ENCODE data around the gene CTCFL. TPM values are rescaled to one million over a fixed set of nuclear protein-coding genes. Genes with fewer than 3 reads are reported as not detected.

The CTCFL gene
- total RNA-seq, 1 experiment from 2014 or later, result not detected

DNA sequence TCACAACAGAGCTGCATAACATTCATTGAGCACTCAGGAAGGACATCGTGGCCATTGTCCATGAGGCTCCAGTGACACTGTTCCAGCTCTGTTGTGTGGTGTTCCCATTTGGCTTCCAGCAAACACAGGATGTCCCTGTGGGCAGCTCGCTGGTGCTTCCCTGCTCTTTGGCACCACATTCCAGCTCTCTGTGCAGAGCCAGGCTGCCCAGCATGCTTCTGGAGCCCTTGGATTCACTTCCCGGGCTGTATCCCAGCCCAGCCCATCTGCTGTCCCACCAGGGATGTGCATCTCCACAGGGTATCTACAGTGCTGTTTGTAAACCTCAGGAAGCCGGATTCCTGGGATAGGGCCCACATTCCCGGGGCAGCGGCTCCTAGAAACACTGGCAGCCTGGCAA, 57.2 kb downstream of the CTCFL start:
- DNase-seq (ENCODE audit: low read depth), result no peak

DNA sequence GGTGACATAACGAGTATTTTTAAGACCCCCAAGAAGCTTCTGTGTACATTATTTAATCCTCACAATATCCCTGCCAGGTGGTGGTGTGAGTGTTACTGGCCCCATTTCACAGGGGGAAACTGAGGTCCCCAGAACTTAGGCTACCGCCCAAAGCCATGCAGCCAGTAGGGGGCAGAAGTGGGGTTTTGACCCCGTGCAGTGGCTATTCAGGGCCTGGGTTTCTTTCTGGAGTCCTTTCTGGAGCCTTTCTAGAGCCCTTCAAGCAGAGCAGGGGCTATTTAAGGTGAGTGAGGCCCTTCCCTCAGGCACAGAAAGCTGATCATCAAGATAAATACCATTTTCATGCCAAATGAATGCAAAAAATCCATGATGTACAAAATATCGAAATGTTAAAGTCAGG, 59.0 kb downstream of the CTCFL start:
- no peak for DNase-seq (ENCODE audit: low read depth)

DNA sequence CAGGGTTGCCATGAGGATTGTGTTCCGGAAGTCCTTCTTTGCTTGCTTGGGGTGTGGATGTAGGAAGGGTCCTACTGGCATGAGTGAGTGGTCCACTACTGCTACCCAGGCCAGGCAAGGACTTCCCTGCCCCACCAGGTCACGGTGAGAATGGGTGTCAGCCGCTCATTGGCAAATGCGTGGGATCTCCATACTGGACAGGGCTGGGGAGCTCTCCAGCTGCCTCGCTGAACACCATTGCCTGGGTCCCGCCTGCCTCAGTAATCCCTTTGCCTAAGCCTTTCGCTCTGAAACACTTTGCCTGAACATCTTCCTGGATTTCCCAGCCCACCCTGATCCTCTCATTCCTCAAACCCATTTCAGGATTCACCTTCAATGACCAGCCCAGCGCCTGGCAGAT, 59.5 kb downstream of the CTCFL start:
- no peak for DNase-seq (ENCODE audit: low read depth)

DNA sequence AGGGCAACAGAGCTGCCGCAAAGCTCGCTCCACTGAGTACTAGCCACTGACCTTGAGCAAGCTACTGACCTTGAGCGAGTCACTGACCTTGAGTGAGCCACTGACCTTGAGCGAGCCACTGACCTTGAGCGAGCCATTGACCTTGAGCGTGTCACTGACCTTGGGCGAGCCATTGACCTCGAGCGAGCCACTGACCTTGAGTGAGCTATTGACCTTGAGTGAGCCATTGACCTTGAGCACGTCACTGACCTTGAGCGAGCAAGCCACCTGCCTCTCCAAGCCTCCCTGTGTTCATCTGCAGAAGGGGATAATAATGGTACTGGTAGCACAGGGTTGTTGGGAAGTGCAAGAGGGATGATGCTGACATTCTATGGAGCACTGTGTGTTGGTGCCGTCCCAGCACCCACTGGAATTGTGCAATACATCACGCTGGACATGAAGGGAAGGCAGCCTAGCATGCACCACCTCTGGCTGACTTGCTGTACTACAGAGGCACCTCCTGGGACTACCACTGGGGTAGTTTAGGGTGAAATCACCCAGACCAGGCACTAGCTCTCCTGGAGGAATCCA, 60.2 kb downstream of the CTCFL start:
- DNase-seq (ENCODE audit: low read depth), result no peak

DNA sequence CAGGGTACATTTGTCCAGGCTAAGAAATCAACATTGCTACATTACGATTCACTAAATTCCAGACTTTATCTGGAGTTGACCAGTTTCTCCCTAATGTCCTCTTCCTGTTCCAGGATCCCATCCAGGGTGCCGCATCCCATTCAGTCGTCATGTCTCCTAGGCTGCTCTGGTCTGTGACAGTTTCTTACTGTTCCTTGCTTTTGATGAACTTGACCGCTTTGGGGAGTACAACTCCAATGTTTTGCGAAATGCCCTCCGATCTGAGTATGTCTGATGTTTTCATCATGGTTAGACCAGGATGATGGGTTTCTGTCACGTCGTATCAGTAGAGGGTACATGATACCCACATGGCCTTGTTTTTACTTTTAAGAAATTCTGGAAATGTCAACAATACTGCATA, 62.2 kb downstream of the CTCFL start:
- DNase-seq (ENCODE audit: low read depth), result no peak

DNA sequence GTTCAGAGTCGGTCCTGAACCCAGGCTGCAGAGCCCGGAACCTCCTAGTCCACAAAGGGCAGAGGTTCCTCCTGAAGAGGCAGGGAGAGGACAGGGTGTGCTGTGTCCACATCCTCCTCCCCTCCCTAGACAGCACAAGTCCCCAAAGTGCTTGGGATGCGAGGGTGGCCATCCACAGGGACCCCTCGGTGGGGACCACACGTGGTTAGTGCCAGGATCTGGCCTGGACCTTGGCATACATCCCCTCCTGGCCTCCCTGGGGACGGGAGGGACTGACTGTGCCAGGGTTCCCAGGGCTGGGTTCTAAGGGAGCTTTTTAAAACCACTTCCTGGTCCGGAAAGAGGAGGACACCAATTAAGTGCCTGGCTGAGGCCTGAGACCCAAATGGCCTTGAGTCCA, 63.2 kb downstream of the CTCFL start:
- no peak for DNase-seq (ENCODE audit: low read depth)

DNA sequence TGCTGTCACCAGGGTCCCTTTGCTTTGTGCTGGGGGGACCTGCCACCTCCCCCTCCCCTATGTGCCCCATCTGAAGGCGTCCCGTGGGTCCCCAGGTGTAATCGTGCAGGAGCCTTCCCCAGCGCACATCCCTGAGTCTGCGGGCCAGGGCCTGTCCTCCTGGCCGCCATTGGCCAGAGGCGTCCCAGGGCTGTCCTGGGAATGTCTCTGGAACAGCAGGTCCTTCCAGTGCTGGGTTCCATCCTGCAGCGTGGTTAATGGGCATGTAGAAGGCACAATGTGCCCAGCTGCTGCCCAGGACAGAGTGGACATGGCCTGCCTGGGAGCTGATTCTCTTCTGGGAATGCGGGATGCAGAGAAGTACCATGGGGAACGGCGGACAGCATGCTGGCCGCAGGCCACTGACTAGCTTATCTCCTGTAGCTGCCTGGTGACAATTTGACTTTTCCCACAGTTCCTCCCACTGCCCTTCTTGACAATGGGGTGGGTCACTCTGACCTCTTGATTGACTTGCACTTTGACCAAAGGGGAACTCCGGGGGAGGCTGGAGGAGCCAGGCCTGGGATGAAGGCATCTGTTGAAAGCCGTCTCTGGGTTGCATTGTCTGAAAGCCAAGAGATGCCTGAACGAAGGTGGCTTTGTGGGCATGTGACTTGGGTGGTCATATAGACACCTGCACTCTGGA, 64.0 kb downstream of the CTCFL start:
- no peak for DNase-seq (ENCODE audit: low read depth)

DNA sequence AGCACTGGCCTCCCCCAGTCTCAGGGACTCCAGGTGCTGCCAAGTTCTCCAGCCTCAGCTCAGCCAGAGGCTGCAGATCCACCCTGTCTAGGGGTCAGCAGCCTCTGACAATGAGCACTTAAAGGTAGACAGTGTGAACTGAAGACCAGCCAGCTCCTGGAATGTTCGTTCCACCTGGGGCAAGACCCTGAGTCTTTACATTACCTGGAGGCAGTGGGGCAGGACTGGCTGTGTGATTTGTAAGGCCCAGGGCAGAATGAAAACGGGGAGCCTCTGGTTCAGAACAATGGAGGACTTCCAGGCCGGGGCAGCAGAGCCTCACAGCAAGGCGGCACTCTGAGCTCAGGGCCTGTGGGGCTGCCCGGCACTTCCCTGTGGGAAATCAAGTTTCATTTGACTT, 65.0 kb downstream of the CTCFL start:
- DNase-seq (ENCODE audit: low read depth), result no peak

DNA sequence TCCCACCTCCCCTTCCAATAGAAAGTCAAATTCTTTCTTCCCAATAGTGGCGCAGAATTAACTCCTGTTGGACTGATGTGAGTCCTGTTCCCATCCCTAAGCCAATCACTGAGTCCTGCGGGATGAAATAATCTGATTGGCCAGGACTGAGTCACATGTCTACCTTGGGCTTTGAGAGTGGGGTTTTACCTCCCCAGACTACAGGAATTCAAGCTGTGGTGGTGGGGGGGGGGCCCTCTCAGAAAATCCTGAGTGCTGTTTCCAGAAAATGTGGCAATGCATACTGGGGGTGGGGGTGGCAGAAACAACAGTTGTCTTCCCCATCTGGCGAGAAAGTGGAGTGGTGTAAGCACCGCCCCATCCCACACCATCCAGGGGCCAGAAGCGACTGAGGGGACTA, 65.7 kb downstream of the CTCFL start:
- no peak for DNase-seq (ENCODE audit: low read depth)

DNA sequence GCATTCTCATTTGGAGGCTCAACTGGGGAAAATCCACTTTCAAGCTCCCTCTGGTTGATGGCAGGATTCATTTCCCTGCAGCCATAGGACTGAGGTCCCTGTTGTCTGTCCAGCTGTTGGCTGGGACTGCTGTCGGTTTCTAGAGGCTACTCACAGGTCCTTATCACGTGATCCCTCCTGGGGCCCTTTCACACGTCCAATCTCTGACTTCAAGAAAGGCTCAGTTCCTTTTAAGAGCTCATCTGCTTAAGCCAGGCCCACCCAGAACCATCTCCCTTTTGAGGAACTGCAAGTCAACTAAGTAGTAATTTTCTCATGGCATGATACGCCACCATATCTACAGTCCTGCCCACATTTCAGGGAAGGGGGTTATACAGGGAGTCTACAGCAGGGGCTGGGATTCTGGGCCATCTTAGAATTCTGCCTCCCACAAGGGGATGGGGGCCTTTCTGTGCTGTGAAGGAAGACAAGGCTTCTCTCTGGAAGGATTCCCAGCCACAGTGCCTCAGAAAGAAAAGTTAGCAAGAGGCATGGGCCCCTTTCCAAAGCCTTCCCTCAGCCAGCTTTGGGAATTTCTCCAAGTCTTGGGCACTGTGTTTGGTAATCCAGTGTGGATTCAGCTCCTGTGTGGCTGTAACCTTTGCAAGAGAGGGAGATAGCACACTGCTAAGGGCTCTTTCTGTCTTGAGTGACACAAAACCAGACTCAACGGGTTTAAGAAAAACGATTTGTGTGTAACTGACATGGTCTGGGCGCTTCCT, 66.4 kb downstream of the CTCFL start:
- no peak for DNase-seq (ENCODE audit: low read depth)

DNA sequence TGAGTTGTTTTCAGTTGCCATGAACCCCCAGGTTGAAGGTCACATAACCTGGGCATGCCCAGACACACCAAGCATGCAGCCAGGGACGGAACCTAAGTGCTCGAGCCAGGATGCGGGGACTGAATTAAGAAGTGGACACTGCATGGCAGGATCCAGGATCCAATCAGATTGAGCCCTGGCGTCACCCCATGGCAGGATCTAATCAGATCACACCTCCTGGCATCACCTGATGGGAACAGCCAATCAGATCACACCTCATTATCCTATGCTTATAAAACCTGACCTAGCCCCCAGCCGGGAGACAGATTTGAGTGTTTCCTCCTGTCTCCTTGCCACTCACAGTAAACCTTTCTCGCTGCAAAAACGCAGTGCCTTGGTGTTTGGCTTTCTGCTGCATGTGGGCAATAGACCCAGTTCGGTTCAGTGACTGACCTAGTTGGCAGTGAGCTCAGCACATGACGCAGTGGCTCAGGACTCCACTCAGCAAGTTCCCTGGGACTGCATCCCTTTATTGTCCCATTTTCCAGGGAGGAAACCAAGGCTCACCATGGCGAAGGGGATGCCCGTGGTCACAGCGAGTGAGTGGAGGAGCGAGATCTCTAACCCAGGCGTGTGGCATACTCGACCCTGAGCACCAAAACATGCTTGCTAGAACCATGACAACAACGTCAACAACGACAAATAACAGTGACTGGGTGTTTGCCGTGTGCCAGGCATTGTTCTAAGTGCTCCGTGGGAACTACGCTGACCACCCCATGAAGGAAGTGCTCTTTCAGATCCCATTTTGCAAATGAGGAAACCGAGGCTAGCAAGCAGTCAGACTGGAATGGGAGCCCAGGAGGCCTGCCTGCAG, 67.5 kb downstream of the CTCFL start:
- no peak for DNase-seq (ENCODE audit: low read depth)

DNA sequence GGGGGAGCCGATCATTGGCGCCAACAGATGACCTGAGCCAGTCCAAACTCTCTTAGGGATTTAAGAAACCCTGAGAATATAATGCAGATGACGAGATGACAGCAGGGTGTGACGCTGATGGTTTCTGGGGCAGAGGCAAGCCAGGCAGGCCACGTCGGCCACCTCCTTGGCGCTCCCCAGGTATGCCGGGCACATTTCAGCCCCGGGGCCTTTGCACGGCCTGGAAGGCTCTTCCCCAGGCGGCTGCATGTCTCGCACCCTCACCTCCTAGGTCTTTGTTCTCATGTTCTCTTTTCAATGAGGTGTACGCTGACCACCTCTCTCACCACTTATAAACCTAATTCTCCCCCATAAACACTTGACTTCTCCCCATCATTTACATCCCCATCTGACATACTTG, 68.8 kb downstream of the CTCFL start:
- no peak for DNase-seq (ENCODE audit: low read depth)

DNA sequence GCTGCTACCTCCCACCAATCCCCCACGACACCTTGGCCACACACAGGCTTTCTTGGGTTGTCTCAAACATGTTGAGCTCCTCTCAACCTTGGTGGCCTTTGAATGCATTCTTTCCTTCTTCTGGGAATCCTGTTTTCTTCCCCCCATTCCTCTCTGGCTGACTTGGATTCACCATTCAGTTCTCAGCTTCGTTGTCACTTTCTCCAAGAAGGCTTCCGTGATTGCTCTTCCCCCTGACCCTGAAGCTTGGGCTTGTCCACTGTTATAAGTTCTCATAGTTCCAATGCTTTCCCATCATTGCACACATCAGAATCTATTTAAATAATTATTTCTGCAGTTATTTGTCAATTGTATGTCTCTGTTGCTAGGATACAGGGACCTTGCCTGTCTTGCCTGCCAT, 69.6 kb downstream of the CTCFL start:
- no peak for DNase-seq (ENCODE audit: low read depth)

DNA sequence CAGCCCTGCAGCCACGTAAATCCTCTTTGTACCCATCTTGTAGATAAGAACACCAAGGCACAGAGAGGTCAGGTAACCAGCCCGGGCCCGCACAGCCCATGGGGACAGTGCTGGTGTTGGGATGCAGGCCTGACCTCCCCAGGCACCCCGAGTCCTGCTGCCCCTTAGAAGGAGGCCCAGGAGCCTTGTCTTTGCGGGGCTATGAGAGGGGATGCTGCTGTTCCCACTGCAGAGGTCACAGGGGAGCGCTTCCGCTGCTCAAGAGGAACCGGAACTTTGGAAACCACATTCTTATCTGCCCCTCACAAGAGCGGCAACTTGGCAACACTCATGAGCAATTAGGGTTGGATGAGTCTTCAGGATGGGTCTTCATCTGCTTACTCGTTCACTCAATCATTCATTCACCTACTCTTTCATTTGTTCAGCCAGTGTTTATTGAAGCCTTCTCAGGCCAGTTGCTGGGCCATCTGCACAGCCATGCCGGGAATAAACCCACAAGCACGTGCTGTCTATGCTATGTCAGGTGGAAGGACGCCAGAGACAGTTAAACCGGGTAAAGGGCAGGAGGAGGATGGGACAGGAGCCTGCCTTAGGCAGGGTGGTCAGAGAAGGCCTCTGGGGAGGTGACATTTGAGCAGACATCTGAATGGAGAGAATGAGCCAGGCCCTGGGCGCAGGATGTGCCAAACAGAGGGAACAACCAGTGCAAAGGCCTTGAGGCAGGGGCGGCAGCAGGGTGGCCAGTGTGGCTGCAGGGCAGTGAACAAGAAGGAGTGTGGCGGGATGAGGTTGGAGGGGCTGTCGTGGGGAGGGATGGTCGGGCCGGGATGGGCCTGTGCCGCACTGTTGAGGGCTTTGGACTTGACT, 72.9 kb downstream of the CTCFL start:
- DNase-seq (ENCODE audit: low read depth), result no peak

DNA sequence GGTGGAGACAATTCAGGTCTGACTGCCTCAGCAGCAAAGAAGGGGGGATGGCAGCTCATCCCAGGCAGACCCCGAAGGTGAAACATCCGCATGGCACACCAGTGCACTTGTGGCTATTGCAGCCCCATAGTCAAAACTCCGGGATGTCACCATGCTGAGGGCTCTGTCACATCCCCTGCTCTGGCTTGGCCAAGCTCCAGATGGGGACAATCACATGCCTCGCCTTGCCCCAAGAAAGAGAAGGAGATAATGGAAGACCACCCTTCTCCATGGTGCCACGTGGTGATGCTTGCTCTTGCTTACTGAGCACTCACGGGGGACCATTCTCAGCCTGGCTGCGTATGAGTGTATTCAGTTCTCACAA, 73.5 kb downstream of the CTCFL start:
- no peak for DNase-seq (ENCODE audit: low read depth)

DNA sequence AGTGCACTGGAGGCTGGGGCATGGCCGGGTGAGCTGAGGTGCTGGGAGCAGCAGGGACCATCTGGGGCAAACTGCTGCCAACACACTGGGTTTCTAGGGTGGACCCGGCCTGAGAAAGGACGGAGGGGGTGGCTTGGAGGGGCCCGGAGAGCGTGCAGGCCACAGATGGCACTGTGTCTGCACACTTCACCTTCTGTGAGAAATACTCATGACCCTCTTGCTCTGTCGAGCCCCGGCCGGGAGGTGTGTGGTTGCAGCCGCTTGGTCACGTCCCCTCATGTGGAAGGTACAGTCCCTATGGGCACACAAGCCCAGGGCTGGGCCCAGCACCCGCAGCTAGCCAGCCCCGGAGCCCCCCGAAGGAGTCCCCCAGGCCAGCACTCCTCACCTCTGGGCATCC, 74.0 kb downstream of the CTCFL start:
- DNase-seq (ENCODE audit: low read depth), result no peak

DNA sequence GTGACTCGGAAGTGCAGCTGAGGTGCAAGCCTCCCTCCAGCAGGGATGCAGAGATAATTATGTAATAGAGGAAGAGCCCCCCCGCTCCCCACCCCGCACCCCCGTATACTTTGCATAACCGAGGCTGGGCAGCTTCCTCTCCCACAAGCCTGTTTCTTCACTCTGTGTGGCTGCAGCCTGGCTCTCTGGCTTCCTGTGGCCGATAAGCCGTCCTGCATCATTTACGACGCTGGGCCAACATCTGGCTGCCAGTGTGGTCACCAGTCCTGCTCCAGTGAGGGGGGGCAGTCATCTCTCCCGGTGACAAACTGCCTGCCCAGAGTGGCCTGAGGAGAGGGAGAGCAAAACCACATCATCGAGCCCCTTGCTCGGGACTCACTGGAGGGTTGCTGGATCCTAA, 74.5 kb downstream of the CTCFL start:
- DNase-seq (ENCODE audit: low read depth), result no peak

DNA sequence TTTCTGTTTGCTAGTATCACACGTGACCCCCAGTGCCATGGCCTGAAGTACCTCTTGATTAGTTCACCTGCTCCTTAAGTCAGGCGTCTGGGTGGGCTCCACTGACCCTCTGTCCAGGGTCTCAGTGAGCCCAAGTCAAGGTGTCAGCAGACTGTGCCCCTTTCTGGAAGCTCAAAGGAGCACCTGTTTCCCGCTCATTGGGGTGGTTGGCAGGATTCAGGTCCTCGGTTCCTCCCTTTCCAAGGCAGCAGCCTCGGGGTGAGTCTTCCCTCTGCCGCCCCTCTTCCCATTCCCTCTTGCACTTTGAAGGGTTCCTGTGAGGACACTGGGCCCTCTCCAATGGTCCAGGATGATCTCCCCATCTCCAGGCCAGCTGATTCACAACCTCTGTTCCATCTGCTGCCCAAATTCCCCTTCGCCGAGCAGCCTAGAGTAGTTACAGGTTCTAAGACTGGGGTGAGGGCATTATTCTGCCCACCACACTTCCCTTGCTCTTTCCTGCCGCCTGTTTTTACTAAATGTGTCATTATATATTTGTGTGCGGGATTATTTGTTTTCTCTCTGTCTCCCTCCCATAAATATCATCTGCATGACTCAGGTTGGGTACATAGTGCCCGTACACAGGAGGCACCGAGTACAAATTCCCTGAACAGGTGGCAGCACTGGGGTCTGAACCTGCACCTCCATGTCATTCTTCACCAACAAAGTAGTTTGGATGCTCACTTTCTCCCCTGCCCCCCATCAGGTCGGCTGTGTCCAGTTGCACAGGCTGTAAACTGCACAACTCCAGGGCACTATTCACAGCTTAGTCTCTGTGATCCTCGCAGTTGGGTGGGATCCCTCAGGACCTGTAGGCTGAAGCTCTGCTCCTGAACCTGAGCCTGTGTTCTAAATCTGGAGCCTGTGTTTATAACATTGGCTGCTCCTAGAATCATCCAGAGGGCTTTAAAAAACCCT, 75.3 kb downstream of the CTCFL start:
- DNase-seq (ENCODE audit: low read depth), result no peak

DNA sequence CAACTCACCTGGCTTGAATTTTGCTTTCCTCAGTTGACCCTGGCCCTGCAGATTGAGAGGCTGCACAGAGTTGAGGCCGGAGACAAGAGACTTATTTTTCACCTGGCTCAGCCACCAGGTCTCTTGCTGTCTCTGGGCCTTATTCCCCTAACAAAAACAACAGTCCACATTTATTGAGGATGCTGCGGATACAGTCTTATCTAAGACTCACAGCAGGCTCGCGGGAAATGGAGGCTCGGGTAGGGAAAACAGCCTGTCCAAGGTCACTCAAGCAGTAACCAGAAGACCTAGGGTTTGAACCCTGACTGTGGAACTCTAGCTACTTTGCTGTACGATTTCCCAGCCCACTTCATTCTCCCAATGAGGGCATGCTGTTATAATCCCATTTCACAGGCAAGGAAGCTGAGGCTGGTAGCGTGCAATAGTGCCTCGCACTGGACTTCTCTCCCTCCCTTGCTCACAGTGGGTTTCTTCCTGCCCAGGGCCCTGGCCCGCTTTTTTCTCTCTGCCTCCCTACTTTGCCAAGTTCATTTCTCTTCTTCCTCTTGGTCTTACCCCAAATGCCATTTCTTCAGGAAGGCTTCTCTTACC, 76.1 kb downstream of the CTCFL start:
- DNase-seq (ENCODE audit: low read depth), result no peak
